NB4 (cell line): Measurements from ENCODE around the gene MAPK14.

ENCODE experiments used
- CTCF ChIP-seq: IDR thresholded peaks from one replicate; pipeline ENCODE4 v1.5.1; 2012; ENCODE audit warnings: low read depth, low read length
- POLR2A ChIP-seq: IDR thresholded peaks from 2 replicates; pipeline ENCODE4 v1.6.1; 2011; ENCODE audit warnings: mild to moderate bottlenecking; ENCODE audit not compliant: insufficient read length; ENCODE audit errors: extremely low read depth

DNA sequence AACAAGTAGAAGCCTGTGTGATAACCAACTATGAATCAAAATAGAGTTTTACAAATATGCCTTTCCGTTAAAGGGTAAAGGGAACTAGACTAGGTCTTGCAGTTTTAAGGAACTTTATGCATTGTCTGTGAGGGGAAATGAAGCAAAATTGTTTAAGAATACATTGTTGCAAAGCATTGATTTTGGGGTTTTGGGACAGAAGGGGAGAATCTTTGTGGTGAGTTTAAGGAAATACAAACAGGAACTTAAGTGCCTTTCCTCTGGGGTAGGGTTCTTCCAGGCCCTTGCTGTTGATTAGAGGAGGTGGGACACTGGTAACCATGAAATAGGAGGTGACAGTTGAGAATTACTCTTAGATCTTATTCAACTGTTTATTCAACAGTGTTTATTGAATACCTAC lies 4.7 kb downstream of the MAPK14 start:
- TF ChIP-seq POLR2A (no peak), CTCF (no peak)
